K562 (cell line): ENCODE results near the gene ASPA. TPM values are rescaled to one million over a fixed set of nuclear protein-coding genes. Genes with fewer than 3 reads are reported as not detected.
A peak's percentile ranks its signal among the peaks of the same experiment; 100 is the strongest.

Source experiments
- ATAC-seq: fragments of 200-7000 bp; cut with Tn5 transposase; 3 replicates; pipeline ENCODE4 v1.9.1; 2020; ENCODE audit warnings: moderate library complexity
- BruUV-seq: library from RNA; stranded (reverse); fragments of 400-500 nt; replicated peaks from 2 replicates; lab custom pipeline; 2021; lab: Mats Ljungman, UMichigan
- CTCF ChIA-PET: fragments of 300-600 bp; formaldehyde crosslinking; extraction: SDS; loops from one replicate; lab custom pipeline; 2021; ENCODE audit warnings: low intra/inter-chr PET ratio; lab: Yijun Ruan, JAX
- POLR2A ChIA-PET: fragments of 300-600, 350-650 bp; sonication (Branson Sonifier 250); formaldehyde crosslinking; extraction: SDS; loops from one replicate; lab custom pipeline; 2021; ENCODE audit warnings: antibody characterized with exemption, inconsistent platforms; lab: Yijun Ruan, JAX
- DNase-seq, 4 experiments: peaks; one replicate each; pipeline versions ENCODE4 v3.0.0 to v3.0.0-alpha.2; 2011 to 2018; ENCODE audit warnings: low spot score in 3 of 4, mixed read lengths in 3 of 4; ENCODE audit errors: extremely low read depth in 1 of 4
- FAIRE-seq: peaks from 2 replicates; lab custom pipeline; 2011; peaks lifted over from hg19 to GRCh38; lab: Jason Lieb, UNC
- H2AFZ ChIP-seq: 2 replicates; pipeline ENCODE4 v1.6.0; 2011; ENCODE audit warnings: low read depth, low read length, control low read depth, inconsistent platforms
- H3K27ac ChIP-seq: fragments of 200-600 bp; 3 replicates; pipeline ENCODE4 v1.8.0; 2011; ENCODE audit warnings: low read depth, mild to moderate bottlenecking, control low read depth, inconsistent platforms, low read length, moderate library complexity, mixed read lengths; ENCODE audit errors: extremely low read depth
- H3K27me3 ChIP-seq, 2 experiments: fragments of 300-600 bp in 1 of 2; 2 replicates in 1 of 2; 3 replicates in 1 of 2; pipeline versions ENCODE4 v1.6.0 to v1.8.0; 2011; ENCODE audit warnings: inconsistent platforms in 2 of 2, low read length in 2 of 2, mild to moderate bottlenecking in 1 of 2, mixed read lengths in 1 of 2, moderate library complexity in 1 of 2; ENCODE audit not compliant: control insufficient read depth in 2 of 2, insufficient read depth in 2 of 2
- H3K36me3 ChIP-seq: fragments of 300-600 bp; 3 replicates; pipeline ENCODE4 v1.8.0; 2011; ENCODE audit warnings: mild to moderate bottlenecking, low read length, inconsistent platforms; ENCODE audit not compliant: control insufficient read depth, insufficient read depth
- H3K4me1 ChIP-seq, 2 experiments: fragments of 200-600 bp in 1 of 2; replicated peaks in 1 of 2; 2 replicates in 1 of 2; 3 replicates in 1 of 2; pipeline versions ENCODE4 v1.5.1 to v1.8.0; 2011; ENCODE audit warnings: inconsistent platforms in 2 of 2, low read length in 2 of 2, mild to moderate bottlenecking in 1 of 2, mixed read lengths in 1 of 2, moderate library complexity in 1 of 2; ENCODE audit not compliant: control insufficient read depth in 2 of 2, insufficient read depth in 2 of 2
- H3K4me2 ChIP-seq: 2 replicates; pipeline ENCODE4 v1.6.1; 2011; ENCODE audit warnings: low read length, control low read depth, inconsistent platforms, mixed read lengths; ENCODE audit not compliant: insufficient read depth
- H3K4me3 ChIP-seq: fragments of 200-600 bp; sonication (generic), shearing (Covaris generic); 2 replicates; pipeline ENCODE4 v1.5.1; 2016; ENCODE audit warnings: control low read depth, inconsistent platforms
- H3K79me2 ChIP-seq: fragments of 200-600 bp; 3 replicates; pipeline ENCODE4 v1.8.0; 2011; ENCODE audit warnings: low read length, inconsistent platforms; ENCODE audit not compliant: control insufficient read depth, insufficient read depth
- H3K9ac ChIP-seq, 2 experiments: 2 replicates each; pipeline versions ENCODE4 v1.6.0 to v1.6.1; 2011; ENCODE audit warnings: low read depth in 2 of 2, low read length in 2 of 2, control low read depth in 1 of 2, inconsistent platforms in 1 of 2, mild to moderate bottlenecking in 1 of 2, mixed read lengths in 1 of 2; ENCODE audit not compliant: insufficient read depth in 1 of 2
- H3K9me1 ChIP-seq: one replicate; pipeline ENCODE4 v1.6.0; 2011; ENCODE audit warnings: inconsistent platforms, mild to moderate bottlenecking, low read length, moderate library complexity; ENCODE audit not compliant: control insufficient read depth, insufficient read depth
- H3K9me3 ChIP-seq: replicated peaks from 2 replicates; pipeline ENCODE4 v1.5.1; 2011; ENCODE audit warnings: low read depth, low read length, inconsistent platforms; ENCODE audit not compliant: control insufficient read depth, insufficient read depth
- H4K20me1 ChIP-seq: replicated peaks from 2 replicates; pipeline ENCODE4 v1.6.1; 2011; ENCODE audit warnings: low read length, inconsistent platforms, mixed read lengths; ENCODE audit not compliant: control insufficient read depth, insufficient read depth
- GTF2F1 ChIP-seq: IDR thresholded peaks from 2 replicates; pipeline ENCODE4 v1.6.1; 2011; ENCODE audit warnings: low read depth, low read length, improper control_type of control experiment
- HOMEZ ChIP-seq: fragments of 250-450 bp; sonication (Bioruptor Pico); IDR thresholded peaks from 2 replicates; pipeline ENCODE4 v1.4.0; 2020; ENCODE audit warnings: mild to moderate bottlenecking, moderate library complexity
- MAZ ChIP-seq, 2 experiments: fragments of 450-650 bp in 1 of 2; sonication (generic) in 1 of 2; formaldehyde crosslinking; IDR thresholded peaks in 1 of 2; conservative IDR thresholded peaks in 1 of 2; 2 replicates each; pipeline versions ENCODE4 v1.4.0 to v1.5.0; 2020; ENCODE audit warnings: mild to moderate bottlenecking in 1 of 2, missing genetic modification reagents in 1 of 2
- SIN3B ChIP-seq: fragments of 450-650 bp; IDR thresholded peaks from 2 replicates; pipeline ENCODE4 v1.6.1; 2017; ENCODE audit warnings: low read depth, mild to moderate bottlenecking, moderate library complexity
- ZNF217 ChIP-seq: sonication (generic); formaldehyde crosslinking; IDR thresholded peaks from 2 replicates; pipeline ENCODE4 v1.8.0; 2022; ENCODE audit warnings: mild to moderate bottlenecking, missing genetic modification reagents
- WGBS: fragments of 100-300 bp; shearing (Covaris generic); methylation state at CpG from one replicate; pipeline ENCODE4 v1.1.6; 2016; ENCODE audit warnings: low coverage, mixed read lengths; ENCODE audit not compliant: insufficient coverage; ENCODE audit errors: missing lambda C conversion rate; 5-methylcytosine and 5-hydroxymethylcytosine counted together
- in situ Hi-C: fragments of 300-500 bp; cut with MboI; formaldehyde crosslinking; loops from 4 replicates; pipeline ENCODE4 v1.15.0; 2018; ENCODE audit warnings: inconsistent platforms, mixed read lengths
- intact Hi-C: fragments of 100-400 bp; cut with micrococcal nuclease; formaldehyde crosslinking; loops from 2 replicates; pipeline ENCODE4 v1.14.2; 2022
- polyA plus RNA-seq, 8 experiments: library from polyadenylated mRNA; depleted of rRNA in 4 of 8; stranded (reverse) in 5 of 8; unstranded in 3 of 8; fragments of >200 nt; fragmentation: Nextera tagmentation in 2 of 8; fragmentation: Illumina TruSeq in 1 of 8; extraction: Ambion mirVana in 2 of 8; extraction: Trizol in 1 of 8; gene quantifications; 2 replicates each; pipeline versions ENCODE4 v1.2.1 to v1.2.3, GENCODE V29; 2011 to 2014; ENCODE audit warnings: inconsistent platforms in 1 of 8, missing spikeins in 1 of 8
- total RNA-seq, 7 experiments: library from RNA; depleted of rRNA in 6 of 7; stranded (reverse); fragments of >200 nt in 6 of 7; fragmentation: Illumina TruSeq in 2 of 7; extraction: Trizol in 2 of 7; gene quantifications; 2 replicates each; pipeline versions ENCODE4 v1.2.1 to v1.2.3, GENCODE V29; 2011 to 2021; ENCODE audit warnings: low replicate concordance in 1 of 7
- TF ChIP-seq, protein P1 (sequence below), 3 experiments: IDR thresholded peaks in 2 of 3; conservative IDR thresholded peaks in 1 of 3; 2 replicates each; pipeline ENCODE4 v1.5.1; 2011 to 2012; ENCODE audit warnings: low read length in 3 of 3, mild to moderate bottlenecking in 3 of 3, control low read depth in 2 of 3, improper control_type of control experiment in 1 of 3, inconsistent platforms in 1 of 3, low read depth in 1 of 3, mixed read lengths in 1 of 3, moderate library complexity in 1 of 3; ENCODE audit not compliant: insufficient read depth in 2 of 3
- TF ChIP-seq, protein P2 (sequence below): sonication (generic); formaldehyde crosslinking; IDR thresholded peaks from 2 replicates; pipeline ENCODE4 v1.8.0; 2022; ENCODE audit warnings: mild to moderate bottlenecking, missing genetic modification reagents
- TF ChIP-seq, protein P3 (sequence below): sonication (generic); formaldehyde crosslinking; IDR thresholded peaks from 2 replicates; pipeline ENCODE4 v1.9.0; 2022; ENCODE audit warnings: mild to moderate bottlenecking, missing genetic modification reagents

The ASPA gene
- total and polyA plus RNA-seq, 9 of the 15 experiments (the other 6 are each of a cell fraction or from before 2014, with no cell fraction given) = not detected

DNA sequence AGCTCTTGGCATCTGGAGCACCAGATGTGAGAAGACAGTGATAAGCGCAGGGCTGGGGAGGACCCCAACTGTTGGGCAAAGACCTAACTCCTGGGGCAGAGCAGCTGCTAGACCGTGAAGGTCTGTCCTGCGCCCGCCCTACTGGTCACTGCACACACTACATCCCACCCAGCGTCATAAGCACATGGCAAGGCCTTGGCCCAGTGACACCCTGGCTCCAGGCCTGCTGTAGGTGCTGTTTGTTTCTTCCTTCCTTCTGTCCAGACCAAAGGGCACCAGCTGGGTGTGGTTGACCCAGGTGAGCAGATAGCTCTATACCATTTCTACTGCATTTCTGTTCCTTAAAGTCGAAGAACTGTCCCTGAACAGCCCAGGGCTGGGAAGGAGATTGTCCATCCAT, 75.4 kb downstream of the ASPA start:
- H4K20me1 ChIP-seq = no peaks in the 10 kb centered on the region; the same call in 1 of the 2 replicates
- no peak overlapping the region for H3K4me2 ChIP-seq
- no peaks in the 10 kb centered on the region for H3K36me3 ChIP-seq
- H3K4me1 ChIP-seq = no peaks in the 10 kb centered on the region; a peak in 1 of 5 replicates
- no peak overlapping the region for H3K9ac ChIP-seq
- no peak overlapping the region for H3K27ac ChIP-seq
- WGBS = 3% methylated on average over 6 of the region's 6 CpGs
- in situ Hi-C loops (no loop called here), intact Hi-C loops (no loop called here)
- peaks cover 0 to 41% of the 10 kb centered on the region in 2 experiments; a peak in 2 of 5 replicates for H3K27me3 ChIP-seq
- FAIRE-seq (no peak), ATAC-seq (peak; percentile 87), DNase-seq (peak in 1 of 4 experiments; percentile 19)
- ChIA-PET CTCF (no interaction called here), POLR2A (interaction anchor here (0.6 kb wide), 1 partner anchor 114 kb away, joined by 3 read pairs; no protein-coding TSS in a partner anchor)
- no peak for TF ChIP-seq GTF2F1
- TF ChIP-seq, protein P1, sequence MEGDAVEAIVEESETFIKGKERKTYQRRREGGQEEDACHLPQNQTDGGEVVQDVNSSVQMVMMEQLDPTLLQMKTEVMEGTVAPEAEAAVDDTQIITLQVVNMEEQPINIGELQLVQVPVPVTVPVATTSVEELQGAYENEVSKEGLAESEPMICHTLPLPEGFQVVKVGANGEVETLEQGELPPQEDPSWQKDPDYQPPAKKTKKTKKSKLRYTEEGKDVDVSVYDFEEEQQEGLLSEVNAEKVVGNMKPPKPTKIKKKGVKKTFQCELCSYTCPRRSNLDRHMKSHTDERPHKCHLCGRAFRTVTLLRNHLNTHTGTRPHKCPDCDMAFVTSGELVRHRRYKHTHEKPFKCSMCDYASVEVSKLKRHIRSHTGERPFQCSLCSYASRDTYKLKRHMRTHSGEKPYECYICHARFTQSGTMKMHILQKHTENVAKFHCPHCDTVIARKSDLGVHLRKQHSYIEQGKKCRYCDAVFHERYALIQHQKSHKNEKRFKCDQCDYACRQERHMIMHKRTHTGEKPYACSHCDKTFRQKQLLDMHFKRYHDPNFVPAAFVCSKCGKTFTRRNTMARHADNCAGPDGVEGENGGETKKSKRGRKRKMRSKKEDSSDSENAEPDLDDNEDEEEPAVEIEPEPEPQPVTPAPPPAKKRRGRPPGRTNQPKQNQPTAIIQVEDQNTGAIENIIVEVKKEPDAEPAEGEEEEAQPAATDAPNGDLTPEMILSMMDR (IDR thresholded peaks at IDR 0.05 in 2 of 3, conservative IDR thresholded peaks at IDR 0.05 in 1 of 3; ENCODE audit: insufficient read depth in 2 of 3, low read depth in 1 of 3, low read length in 3 of 3) = peak in 1 of 3 experiments; percentile 34; a peak in 1 of 6 replicates
- no peak overlapping the region for H2AFZ ChIP-seq
- no peaks in the 10 kb centered on the region for H3K9me3 ChIP-seq
- H3K79me2 ChIP-seq = no peaks in the 10 kb centered on the region
- no peak overlapping the region for H3K4me3 ChIP-seq
- BruUV-seq = no TSS peak
- no peaks in the 10 kb centered on the region for H3K9me1 ChIP-seq

GRCh38 chr17:3552916-3553315, 77.1 kb downstream of the ASPA start:
- no peaks in the 10 kb centered on the region for H3K36me3 ChIP-seq
- TF ChIP-seq, protein P2, sequence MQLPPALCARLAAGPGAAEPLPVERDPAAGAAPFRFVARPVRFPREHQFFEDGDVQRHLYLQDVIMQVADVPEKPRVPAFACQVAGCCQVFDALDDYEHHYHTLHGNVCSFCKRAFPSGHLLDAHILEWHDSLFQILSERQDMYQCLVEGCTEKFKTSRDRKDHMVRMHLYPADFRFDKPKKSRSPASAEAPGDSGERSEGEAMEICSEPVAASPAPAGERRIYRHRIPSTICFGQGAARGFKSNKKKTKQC = no peak
- TF ChIP-seq ZNF217 (no peak), SIN3B (no peak), HOMEZ (CRISPR knock-in tag) (no peak), MAZ (CRISPR knock-in tag; conservative IDR thresholded peaks at IDR 0.05 in 1 of 2, IDR thresholded peaks at IDR 0.05 in 1 of 2) (no peak)
- TF ChIP-seq, protein P3, sequence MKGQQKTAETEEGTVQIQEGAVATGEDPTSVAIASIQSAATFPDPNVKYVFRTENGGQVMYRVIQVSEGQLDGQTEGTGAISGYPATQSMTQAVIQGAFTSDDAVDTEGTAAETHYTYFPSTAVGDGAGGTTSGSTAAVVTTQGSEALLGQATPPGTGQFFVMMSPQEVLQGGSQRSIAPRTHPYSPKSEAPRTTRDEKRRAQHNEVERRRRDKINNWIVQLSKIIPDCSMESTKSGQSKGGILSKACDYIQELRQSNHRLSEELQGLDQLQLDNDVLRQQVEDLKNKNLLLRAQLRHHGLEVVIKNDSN (CRISPR knock-in tag) = no peak

More at GRCh38 chr17:3552916-3553315, 77.1 kb downstream of the ASPA start:
- FAIRE-seq (no peak), ATAC-seq (no peak), DNase-seq (no peak)
- no TSS peak for BruUV-seq
- H3K9ac ChIP-seq = no peak overlapping the region
- ChIA-PET CTCF (no interaction called here), POLR2A (no interaction called here)
- H2AFZ ChIP-seq = no peak overlapping the region
- H3K4me3 ChIP-seq = no peak overlapping the region
- no peaks in the 10 kb centered on the region for H3K79me2 ChIP-seq
- in situ Hi-C loops (no loop called here), intact Hi-C loops (no loop called here)
- H4K20me1 ChIP-seq = no peaks in the 10 kb centered on the region; the same call in 1 of the 2 replicates
- H3K4me1 ChIP-seq = peaks cover 7 to 11% of the 10 kb centered on the region in 2 experiments
- H3K9me1 ChIP-seq = no peaks in the 10 kb centered on the region
- no peaks in the 10 kb centered on the region for H3K9me3 ChIP-seq
- peaks cover 0 to 33% of the 10 kb centered on the region in 2 experiments; a peak in 2 of 5 replicates for H3K27me3 ChIP-seq
- no peak overlapping the region for H3K27ac ChIP-seq
- no peak overlapping the region for H3K4me2 ChIP-seq
- 5% methylated on average over 4 of the region's 7 CpGs for WGBS
